NOMO-1 treated with dmso at 0.1 percent for 144 hours (cell line): ENCODE measurements around the gene PDILT.
"Not testable (repeated sequence)": the region's sequence is repeated elsewhere in the genome, so short reads cannot be mapped to it uniquely, and the experiment has no call there.

ENCODE experiments used
- DNase-seq: peaks from one replicate; lab custom pipeline; 2025; ENCODE audit not compliant: unreplicated experiment; lab: John Stamatoyannopoulos, UW

The PDILT gene

DNA sequence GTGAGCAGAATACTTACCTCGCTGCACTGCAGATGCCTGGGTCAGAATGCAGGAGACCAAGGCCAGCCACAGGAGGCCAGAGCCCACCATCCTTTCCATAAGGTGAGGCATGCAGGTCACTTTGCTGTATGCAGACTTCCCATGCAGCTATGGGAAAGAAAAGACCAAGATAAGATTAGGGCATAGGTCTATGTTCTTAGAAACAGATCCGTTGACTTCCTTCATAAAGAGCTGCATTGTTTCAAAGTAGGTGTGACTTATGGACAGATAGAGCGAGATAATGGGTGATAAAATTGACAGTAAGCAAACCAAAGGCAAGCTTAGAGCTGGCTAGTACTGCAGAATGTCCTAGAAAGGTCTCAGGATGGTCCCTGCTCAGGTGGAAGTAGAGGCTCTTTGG is 78.2 kb downstream of the PDILT start:
- DNase-seq: no peak

DNA sequence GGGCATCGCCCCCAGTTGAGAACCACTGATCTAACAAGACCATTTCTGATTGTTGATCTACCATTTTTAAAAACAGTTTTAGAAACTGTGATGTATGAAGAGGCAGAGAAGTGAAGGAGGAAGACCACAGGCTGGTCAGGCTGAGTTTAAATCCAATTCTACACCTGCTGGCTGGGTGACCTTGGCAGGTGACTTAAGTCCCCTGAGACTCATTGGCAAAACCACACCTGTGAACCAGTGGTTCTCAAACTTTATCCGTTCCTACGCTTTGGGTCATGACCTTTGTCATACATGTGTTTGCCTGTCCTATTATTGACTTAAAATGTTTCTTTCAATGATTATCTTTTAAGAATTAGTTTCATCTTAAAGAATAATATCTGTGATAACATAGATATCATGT is 79.5 kb downstream of the PDILT start:
- no peak for DNase-seq

DNA sequence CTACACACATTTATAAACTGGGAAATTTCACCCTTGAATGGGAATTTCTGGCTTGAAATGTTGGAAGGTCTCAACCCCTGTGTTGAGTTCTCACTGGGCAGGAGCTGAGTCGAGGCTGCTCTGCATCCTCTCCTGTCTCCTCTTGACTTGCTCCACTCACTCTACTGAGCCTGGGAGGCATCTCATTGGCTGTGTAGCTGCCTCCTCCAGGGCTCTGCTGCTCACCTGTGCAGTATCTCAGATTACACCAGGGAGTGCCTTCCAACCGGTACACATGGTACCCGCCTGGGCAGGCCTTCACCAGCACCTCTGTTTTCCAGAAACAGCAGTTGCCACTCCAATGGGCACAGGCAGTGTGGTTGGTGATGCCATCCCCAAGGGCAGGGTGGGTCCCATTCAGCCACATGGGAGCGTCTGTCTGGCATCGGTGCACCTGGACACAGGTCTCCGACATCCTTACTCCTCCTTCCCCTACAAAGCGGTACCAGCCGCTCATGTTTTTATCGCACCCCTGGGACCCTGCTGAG is 80.9 kb downstream of the PDILT start:
- no peak for DNase-seq

DNA sequence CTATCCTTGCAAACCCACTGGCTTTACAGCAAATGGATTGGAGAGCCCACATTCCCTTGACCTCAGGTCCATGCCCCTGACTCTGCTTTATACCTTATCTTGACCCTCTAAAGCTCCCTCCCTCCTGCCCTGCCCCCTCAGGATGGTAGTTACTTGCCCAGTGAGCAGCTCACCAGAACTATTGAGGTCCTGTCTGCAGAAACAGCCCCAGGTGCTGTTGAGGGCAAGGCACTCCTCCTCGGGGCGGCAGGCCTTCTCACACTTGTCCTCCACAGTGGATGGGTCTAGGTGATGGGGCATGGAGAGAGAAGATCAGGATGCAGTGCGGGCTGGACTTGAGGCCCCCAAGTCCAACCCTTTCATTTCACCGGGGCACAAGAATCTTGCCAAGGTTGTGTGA is 81.8 kb downstream of the PDILT start:
- no peak for DNase-seq

DNA sequence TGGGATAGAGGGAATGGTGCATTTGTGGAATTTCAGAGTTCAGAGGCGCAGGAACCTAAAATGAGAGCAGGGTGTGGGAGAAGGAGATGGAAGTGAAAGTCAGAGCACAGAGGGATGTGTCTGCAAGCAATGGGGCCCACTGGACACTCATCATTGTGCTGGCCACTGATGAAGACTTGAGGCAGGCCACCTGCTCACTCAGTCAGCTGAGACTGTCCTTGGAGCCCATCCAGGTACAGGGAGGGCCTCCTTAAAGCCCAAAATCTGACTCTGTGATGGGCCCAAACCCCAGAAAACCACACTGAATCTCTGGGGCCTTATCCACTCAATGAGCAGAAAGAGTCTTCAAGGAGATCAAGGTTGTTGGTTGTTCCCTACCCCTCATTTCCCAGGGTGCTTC is 82.9 kb downstream of the PDILT start:
- no peak for DNase-seq

DNA sequence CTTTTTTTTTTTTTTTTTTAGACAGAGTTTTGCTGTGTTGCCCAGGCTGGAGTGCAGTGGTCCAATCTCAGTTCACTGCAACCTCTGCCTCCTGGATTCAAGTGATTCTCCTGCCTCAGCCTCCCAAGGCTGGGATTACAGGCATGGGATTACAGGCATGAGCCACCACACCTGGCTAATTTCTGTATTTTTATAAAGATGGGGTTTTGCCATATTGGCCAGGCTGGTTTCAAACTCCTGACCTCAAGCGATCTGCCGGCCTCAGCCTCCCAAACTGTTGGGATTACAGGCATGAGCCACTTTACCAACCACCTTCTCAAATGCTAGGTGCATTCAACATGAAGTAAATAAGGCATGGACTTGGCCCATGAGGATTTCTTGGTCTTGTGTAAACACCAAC is 83.5 kb downstream of the PDILT start:
- not testable (repeated sequence) for DNase-seq

DNA sequence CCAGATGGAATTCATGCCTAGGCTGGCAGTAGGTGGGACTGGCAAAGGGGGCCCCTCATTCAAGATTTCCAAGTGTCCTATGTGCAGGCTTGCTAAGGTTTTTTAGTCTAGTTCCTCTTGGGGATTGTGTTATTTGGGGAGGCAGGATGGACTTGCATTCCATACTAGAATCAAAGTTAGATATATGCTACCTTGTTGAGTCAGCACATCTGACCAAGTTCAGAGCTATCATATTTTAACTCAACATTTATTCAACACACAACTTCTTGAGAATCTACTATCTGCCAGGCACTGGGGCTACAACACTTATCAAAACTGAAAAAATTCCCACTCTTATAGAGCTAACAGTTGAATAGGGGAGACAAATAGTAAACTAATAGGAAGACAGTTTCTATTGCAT is 83.9 kb downstream of the PDILT start:
- no peak for DNase-seq

DNA sequence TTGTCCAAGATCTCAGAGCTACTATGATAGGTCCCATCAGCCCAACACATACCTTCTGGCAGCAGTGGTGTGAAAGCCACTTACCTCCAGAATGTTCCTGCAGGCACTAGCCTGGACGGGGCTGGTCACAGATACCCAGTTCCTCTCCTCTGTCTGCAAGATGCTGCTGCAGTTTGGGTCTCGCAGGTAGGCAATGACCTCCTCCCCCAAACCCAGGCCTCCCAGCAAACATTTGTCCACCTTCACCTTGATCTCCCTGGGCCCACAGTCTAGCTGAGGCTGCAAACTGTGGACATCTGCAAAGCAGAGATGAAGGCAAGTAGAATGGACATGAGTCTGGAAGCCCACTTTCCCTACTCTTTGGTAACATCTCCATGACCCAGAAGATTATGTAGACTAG is 84.4 kb downstream of the PDILT start:
- DNase-seq: no peak

DNA sequence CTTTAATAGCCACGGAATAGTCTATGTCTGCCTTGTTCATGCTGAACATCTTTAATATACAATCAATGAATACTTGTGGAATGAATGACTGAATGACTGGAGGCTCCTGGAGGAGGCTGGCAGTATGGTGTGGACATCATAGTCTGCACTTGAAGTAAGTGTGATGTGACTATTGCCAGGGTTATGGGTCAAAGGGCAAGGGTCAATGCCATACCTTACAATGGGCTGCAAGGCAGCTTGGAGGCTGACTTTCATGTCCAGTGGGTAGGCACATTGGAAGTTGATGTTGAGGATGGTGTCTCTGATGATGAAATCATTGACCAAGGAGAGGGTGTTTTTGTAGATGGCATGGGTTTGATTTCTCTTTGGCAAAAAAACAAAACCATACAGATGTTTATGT is 85.1 kb downstream of the PDILT start:
- DNase-seq: no peak

DNA sequence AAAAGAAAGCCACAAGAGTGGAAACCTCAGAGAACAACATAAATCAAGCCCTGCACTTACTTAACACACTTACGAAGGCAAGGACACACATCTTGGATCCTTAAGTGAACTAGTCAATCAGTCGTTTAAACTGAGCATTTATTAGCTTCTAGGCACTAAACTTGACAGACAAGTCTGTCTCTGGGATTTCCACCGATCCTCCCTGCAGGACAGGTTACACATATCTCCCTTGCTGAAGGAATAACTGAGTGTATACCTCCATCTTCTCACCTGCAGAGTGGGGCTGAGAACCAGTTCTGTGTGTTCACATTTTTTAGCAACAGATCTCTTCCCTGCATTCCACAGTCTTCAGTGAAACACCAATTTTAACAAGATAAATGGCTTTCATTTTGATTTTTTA is 86.1 kb downstream of the PDILT start:
- no peak for DNase-seq

DNA sequence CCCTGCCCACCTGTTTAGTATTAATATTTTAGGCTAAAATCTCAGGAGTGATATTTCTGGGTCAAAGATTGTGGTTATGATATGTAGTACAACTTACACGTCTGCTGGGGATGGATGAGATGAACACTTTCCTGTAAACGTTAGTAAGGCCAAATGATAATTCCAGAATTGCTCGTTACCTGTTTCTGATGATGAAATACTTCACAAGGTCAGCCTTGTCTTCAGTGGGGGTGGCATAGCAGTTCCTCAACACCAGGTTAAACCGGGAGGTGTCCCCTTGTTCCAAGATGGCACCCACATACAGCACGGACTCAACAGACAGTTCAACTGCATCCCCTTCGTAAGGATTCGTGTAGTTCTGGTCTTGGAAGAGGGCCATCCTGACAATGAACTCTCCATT is 86.5 kb downstream of the PDILT start:
- DNase-seq: no peak

DNA sequence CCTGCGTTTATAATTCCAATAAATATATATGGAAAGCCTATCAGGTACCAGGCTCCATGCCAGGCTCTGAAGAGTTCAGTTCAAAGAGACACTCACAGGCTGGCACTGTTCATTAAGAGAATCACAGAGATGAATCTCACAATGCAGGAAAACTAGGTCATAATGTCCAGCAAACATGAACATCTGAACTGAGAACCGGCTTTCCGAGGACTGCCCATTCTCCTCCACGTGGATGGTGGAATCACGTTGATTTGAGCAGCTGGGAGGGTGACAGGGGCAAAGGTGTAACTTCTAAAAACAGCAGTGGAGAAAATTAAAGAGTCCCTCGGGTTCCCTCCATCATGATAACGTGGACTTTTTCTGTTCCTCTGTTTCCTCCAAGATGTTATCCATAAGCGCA is 87.4 kb downstream of the PDILT start:
- DNase-seq: no peak

DNA sequence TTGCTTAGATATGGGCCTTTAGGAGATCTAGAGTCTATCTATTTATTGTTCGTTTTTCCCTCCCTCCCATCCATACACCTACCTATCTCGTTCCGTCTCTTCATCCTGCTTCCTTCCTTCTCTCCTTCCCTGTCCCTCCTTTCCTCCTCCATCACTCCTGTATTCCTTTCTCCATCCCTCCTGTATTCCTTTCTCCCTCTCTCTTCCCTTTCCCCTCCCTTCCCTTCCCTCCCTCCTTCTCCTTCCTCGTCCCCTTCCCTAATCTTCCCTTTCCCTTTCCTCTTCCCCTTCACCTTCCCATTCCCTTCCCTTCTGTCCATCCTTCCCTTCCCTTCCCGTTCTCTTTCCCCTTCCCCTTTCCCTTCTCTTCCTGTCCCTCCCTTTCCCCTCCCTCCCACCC is 87.8 kb downstream of the PDILT start:
- no peak for DNase-seq

DNA sequence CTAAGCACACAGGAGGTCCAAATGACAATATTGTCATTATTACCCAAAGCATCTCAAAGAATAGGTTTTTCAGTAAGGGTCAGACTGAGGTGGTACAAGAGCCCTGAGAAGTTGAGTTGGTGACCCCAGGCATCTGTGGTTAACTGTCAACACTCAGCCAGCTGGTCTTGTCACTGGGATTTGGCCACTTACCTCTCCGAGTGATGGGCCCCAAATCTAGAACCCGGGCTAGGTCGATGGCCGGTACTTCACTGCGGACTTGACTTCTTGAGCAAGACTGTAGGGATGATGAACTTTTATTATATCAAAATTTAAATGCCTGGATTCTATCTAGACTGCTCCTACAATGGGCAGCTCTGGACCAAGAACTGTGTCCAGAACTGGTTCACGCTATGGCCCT is 88.8 kb downstream of the PDILT start:
- no peak for DNase-seq

DNA sequence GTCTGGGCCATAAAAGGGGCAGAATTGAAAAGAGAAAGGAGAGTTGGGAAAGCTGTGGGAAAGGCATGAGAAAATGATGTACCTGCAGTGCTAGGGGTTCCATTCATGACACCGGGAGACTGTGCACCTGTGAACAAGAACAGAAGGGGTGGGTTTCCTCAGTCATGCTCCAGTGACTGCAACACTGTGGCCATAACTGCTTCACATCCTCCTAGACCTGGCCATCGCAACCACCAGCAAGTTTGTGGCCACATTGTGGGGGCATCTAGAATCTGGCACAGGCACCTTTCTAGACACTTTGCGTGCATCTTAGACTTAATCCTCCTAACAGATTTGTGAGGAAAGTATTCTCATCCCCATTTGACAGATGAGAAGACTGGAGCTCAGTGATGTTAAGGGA is 90.0 kb downstream of the PDILT start:
- no peak for DNase-seq

DNA sequence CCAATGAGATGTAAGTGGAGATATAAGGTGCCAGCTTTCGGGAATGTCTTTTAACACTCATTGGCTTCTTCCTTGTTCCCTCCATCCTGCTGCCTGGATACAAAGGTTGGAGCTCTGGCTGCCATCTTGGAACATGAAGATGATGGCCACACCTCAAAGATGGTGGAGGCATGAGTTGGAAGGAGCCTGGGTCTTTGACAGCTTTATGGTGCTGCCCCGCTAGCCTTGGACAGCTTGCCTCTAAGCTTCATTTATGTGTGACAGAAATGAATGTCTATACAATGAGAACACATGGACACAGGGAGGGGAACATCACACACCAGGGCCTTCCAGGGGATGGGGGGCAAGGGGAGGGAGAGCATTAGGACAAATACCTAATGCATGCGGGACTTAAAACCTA is 90.8 kb downstream of the PDILT start:
- no peak for DNase-seq

DNA sequence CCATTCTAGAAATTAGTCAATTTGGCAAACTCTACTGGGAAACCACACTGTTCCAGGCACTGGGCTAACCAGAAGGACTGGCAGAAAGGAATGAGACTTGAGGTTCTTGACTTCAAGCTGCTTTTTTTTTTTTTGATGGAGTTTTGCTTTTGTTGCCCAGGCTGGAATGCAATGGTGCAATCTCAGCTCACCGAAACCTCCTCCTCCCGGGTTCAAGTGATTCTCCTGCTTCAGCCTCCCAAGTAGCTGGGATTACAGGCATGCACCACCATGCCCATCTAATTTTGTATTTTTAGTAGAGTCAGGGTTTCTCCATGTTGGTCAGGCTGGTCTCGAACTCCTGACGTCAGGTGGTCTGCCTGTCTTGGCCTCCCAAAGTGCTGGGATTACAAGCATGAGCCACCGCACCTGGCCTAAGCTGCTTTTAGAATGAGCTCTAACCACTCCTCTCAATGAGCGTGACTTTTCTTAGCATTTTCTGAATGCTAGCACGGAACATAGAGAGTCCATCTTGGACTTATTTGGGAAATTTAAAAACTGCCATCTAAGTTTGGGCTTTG is 91.9 kb downstream of the PDILT start:
- DNase-seq: not testable (repeated sequence)

DNA sequence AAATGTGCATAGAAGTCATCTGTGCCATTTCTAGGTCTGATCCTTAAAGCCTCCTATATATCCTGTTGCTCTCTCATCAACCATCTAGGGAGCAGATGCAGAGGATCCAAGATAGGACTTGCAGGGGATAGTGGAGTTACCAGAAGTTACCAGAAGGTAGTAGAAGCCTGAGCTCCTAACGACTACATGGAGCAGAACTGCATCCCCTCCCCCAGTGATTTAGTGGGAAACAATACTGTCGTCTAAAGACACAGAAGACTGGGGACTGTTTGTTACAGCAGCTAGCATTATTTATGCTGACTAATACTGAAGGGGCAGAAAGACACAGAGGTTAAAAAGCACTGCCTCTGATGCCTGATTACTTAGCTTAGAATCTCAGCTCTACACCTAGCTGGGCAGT is 93.0 kb downstream of the PDILT start:
- no peak for DNase-seq

DNA sequence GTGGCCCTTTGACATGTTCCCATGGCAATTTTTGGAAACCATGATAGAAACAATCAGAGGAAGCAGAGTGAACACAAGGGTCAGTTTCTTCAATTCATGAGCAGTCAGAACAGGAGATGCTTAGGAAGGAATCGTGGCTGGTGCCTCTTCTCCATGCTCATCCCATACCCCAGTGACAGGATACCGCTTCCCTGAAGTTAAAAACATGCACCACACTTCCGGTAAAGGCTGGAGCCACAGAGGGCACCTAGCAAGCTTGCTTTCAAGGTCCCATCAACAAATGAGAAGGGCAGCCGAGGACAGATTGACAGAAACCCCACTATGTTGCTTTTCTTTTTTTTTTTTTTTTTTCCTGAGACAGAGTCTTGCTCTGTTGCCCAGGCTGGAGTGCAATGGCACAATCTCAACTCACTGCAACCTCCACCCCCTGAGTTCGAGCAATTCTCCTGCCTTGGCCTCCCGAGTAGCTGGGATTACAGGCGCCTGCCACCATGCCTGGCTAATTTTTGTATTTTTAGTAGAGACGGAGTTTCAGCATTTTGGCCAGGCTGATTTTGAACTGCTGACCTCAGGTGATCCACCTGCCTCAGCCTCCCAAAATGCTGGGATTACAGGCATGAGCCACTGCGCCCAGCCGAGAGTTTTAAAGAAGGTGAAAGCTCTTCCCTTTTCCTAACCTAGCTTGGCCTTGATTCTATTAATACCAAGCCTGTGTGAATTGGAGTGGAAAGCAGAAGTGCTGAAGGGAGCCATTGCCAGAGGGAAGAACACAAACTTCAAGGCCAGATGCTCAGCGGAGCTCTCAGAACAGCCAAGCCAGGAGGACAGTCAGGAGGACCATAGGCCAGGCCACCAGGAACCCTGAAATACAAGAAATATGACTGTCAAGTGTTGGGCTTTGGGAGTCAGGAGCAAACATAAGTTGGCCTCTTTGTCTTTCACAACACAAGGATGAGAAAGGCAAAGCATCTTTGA is 93.8 kb downstream of the PDILT start:
- DNase-seq: no peak

DNA sequence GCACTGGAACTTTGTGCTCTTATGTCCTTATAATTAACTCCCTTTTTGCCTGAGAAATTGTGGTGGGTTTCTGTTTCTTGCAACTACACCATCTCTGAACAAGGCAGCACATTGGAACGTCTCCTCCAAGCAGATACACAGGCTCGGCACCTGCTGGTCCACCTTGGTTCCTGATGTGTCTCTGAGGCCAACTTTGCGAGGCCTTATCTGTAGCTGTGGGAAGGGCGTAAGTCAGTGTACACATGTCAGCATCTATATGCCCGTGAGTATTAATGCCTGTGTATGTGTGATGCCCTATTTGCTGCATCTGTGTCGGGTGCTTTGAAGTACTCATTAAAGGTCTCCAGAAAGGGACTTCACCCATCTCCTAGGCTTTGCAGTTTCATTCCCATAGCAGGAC is 94.8 kb downstream of the PDILT start:
- no peak for DNase-seq
